Measurements from ENCODE around the gene TXNIP. TPM values are rescaled to one million over a fixed set of nuclear protein-coding genes. Genes with fewer than 3 reads are reported as not detected.

Gene TXNIP
- total RNA-seq, 1 experiment from 2014 or later = 2.5 TPM

DNA sequence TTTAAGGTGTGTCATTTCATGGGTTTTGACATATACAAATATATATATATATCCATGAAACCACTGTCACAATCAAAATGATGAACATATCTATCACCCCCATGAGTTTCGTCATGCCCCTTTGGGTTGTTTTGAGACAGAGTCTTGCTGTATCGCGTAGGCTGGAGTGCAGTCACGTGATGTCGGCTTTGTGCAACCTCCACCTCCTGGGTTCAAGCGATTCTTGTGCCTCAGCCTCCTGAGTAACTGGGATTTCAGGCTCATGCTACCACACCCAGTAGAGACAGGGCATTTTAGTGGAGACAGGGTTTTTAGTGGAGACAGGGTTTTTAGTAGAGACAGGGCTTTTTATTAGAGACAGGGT, 17.2 kb upstream of the TXNIP start (continued):
- TF ChIP-seq, protein P1, sequence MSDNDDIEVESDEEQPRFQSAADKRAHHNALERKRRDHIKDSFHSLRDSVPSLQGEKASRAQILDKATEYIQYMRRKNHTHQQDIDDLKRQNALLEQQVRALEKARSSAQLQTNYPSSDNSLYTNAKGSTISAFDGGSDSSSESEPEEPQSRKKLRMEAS (IDR thresholded peaks at IDR 0.05) = no peak
- TF ChIP-seq SRF (IDR thresholded peaks at IDR 0.05; ENCODE audit: low read depth) = no peak

GRCh38 chr1:146012703-146013558, 16.6 kb upstream of the TXNIP start:
- ATAC-seq = peak; percentile 84
- POLR2A ChIA-PET = interaction anchor here (2.0 kb wide), 1 partner anchor 34 kb away, joined by 6 read pairs; no protein-coding TSS in a partner anchor
- H3K9me3 ChIP-seq (ENCODE audit: control insufficient read depth in 1 of 2, insufficient read depth in 1 of 2, low read depth in 1 of 2, low read length in 2 of 2) = no peaks in the 10 kb centered on the region
- TF ChIP-seq ZFX (IDR thresholded peaks at IDR 0.05) (no peak), RAD21 (IDR thresholded peaks at IDR 0.05; ENCODE audit: low read depth) (peak; percentile 97)
- TF ChIP-seq, protein P2, sequence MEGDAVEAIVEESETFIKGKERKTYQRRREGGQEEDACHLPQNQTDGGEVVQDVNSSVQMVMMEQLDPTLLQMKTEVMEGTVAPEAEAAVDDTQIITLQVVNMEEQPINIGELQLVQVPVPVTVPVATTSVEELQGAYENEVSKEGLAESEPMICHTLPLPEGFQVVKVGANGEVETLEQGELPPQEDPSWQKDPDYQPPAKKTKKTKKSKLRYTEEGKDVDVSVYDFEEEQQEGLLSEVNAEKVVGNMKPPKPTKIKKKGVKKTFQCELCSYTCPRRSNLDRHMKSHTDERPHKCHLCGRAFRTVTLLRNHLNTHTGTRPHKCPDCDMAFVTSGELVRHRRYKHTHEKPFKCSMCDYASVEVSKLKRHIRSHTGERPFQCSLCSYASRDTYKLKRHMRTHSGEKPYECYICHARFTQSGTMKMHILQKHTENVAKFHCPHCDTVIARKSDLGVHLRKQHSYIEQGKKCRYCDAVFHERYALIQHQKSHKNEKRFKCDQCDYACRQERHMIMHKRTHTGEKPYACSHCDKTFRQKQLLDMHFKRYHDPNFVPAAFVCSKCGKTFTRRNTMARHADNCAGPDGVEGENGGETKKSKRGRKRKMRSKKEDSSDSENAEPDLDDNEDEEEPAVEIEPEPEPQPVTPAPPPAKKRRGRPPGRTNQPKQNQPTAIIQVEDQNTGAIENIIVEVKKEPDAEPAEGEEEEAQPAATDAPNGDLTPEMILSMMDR (IDR thresholded peaks at IDR 0.05 in 2 of 3, conservative IDR thresholded peaks at IDR 0.05 in 1 of 3; ENCODE audit: borderline replicate concordance in 1 of 3, insufficient read depth in 1 of 3, low read depth in 2 of 3, low read length in 2 of 3) = peak; percentile 58 to 95 (median 86)
- no peak overlapping the region for H3K4me3 ChIP-seq (replicated peaks in 1 of 2; ENCODE audit: low read depth in 1 of 2, low read length in 2 of 2)
- H3K4me1 ChIP-seq (ENCODE audit: control insufficient read depth in 1 of 2, insufficient read depth in 2 of 2, low read length in 2 of 2) = peaks cover 0 to 5% of the 10 kb centered on the region in 2 experiments; a peak in 2 of 4 replicates
- CTCF ChIA-PET = interaction anchor here (0.6 to 2.7 kb wide), 6 partner anchors 9 to 169 kb away, joined by 3 to 13 read pairs (median 5); partner anchors contain the start of genes HJV and NUDT17
- intact Hi-C loops (cut with micrococcal nuclease) = loop anchor here (1.0 kb wide), 2 partner anchors 36 to 121 kb away; no protein-coding TSS in a partner anchor
- DNase-seq (ENCODE audit: low read depth, low spot score) = peak; percentile 83
- peak overlapping the region; percentile 90 for H2AFZ ChIP-seq (ENCODE audit: low read depth, low read length, poor library complexity, severe bottlenecking)
- no peaks in the 10 kb centered on the region for H3K79me2 ChIP-seq (ENCODE audit: insufficient read depth, low read length)
- H3K9me2 ChIP-seq (ENCODE audit: insufficient read depth) = no peaks in the 10 kb centered on the region
- RAD21 ChIA-PET (ENCODE audit: low non-redundant PET in 1 of 2, low total read pairs in 2 of 2, uncharacterized antibody in 2 of 2, unreplicated experiment in 2 of 2) = interaction anchor here in 1 of 2 experiments (1.0 to 1.3 kb wide), 2 partner anchors 34 to 121 kb away, joined by 3 to 5 read pairs; no protein-coding TSS in a partner anchor
- H3K27ac ChIP-seq (ENCODE audit: low read depth, low read length) = no peak overlapping the region
- no peak overlapping the region for H3K9ac ChIP-seq (ENCODE audit: low read length)
- H4K20me1 ChIP-seq (ENCODE audit: insufficient read depth) = no peaks in the 10 kb centered on the region
- peak overlapping the region; percentile 26; the same call in 1 of the 2 replicates for H3K4me2 ChIP-seq (ENCODE audit: low read length)
- no peaks in the 10 kb centered on the region for H3K36me3 ChIP-seq (ENCODE audit: control insufficient read depth in 1 of 2, insufficient read depth in 2 of 2, low read length in 2 of 2)
- H3K27me3 ChIP-seq (ENCODE audit: insufficient read depth, low read length) = no peaks in the 10 kb centered on the region
- BruUV-seq (replicated peaks) = no TSS peak
